Gastroesophageal sphincter (tissue), 4 donors: Measurements from ENCODE around the gene MCCD1. TPM values are rescaled to one million over a fixed set of nuclear protein-coding genes. Genes with fewer than 3 reads are reported as not detected.

Experiments
- ATAC-seq: fragments of 150-250 bp; one replicate; pipeline ENCODE4 v1.9.1; 2016; ENCODE audit warnings: mild to moderate bottlenecking, moderate library complexity
- H3K27ac ChIP-seq, 4 donors: fragments of 200-600 bp; sonication (generic) in 3 of 4; 1 replicate in 3 of 4; 2 replicates in 1 of 4; pipeline ENCODE4 v1.5.1; 2016 to 2019
- H3K27me3 ChIP-seq: fragments of 200-600 bp; sonication (generic); one replicate; pipeline ENCODE4 v1.5.1; 2019
- H3K36me3 ChIP-seq, 2 donors: fragments of 200-600 bp; sonication (generic); one replicate each; pipeline ENCODE4 v1.5.1; 2019; ENCODE audit warnings: control low read depth in 1 of 2
- H3K4me1 ChIP-seq, 3 donors: fragments of 200-600 bp; sonication (generic); 1 replicate in 2 of 3; 2 replicates in 1 of 3; pipeline ENCODE4 v1.5.1; 2016 to 2019; ENCODE audit warnings: control low read depth in 2 of 3
- H3K4me3 ChIP-seq, 2 donors: fragments of 200-600 bp; sonication (generic); one replicate each; pipeline ENCODE4 v1.5.1; 2019; ENCODE audit warnings: mild to moderate bottlenecking in 1 of 2, moderate library complexity in 1 of 2
- H3K9me3 ChIP-seq, 3 donors: fragments of 200-600 bp; sonication (generic); one replicate each; pipeline ENCODE4 v1.5.1; 2017 to 2019; ENCODE audit warnings: control low read depth in 2 of 3
- CTCF ChIP-seq, 4 experiments: fragments of 200-600 bp in 2 of 4; fragments of 450-650 bp in 2 of 4; sonication (generic) in 1 of 4; IDR thresholded peaks; one replicate each; pipeline ENCODE4 v1.5.1; 2017 to 2019; ENCODE audit warnings: antibody characterized with exemption in 4 of 4, mild to moderate bottlenecking in 2 of 4, moderate library complexity in 2 of 4
- EP300 ChIP-seq: sonication (generic); formaldehyde crosslinking; IDR thresholded peaks from one replicate; pipeline ENCODE4 v1.6.1; 2017; ENCODE audit warnings: antibody characterized with exemption, mild to moderate bottlenecking
- POLR2A ChIP-seq, 2 donors: fragments of 450-650 bp; IDR thresholded peaks; one replicate each; pipeline ENCODE4 v1.6.1; 2017; ENCODE audit warnings: antibody characterized with exemption in 2 of 2, mild to moderate bottlenecking in 2 of 2, moderate library complexity in 1 of 2
- POLR2AphosphoS5 ChIP-seq: sonication (generic); formaldehyde crosslinking; IDR thresholded peaks from one replicate; pipeline ENCODE4 v1.6.1; 2017; ENCODE audit warnings: antibody characterized with exemption
- WGBS, 2 donors: methylation state at CpG; one replicate each; pipeline ENCODE4 v1.1.5; 2018; ENCODE audit warnings: low coverage in 1 of 2; 5-methylcytosine and 5-hydroxymethylcytosine counted together
- total RNA-seq, 4 donors: library from RNA; depleted of rRNA; stranded (reverse); fragments of >200 nt; gene quantifications; one replicate each; pipeline ENCODE4 v1.1.0, GENCODE V29; 2016

Gene MCCD1
- total RNA-seq, 4 donors from 2014 or later: not detected

GRCh38 chr6:31568537-31568961, 39.8 kb downstream of the MCCD1 start:
- H3K27ac ChIP-seq: no peak overlapping the region
- H3K36me3 ChIP-seq: no peaks in the 10 kb centered on the region
- H3K4me1 ChIP-seq: no peaks in the 10 kb centered on the region
- TF ChIP-seq POLR2A (IDR thresholded peaks at IDR 0.05) (no peak), CTCF (IDR thresholded peaks at IDR 0.05) (no peak), POLR2AphosphoS5 (no peak), EP300 (no peak)
- H3K27me3 ChIP-seq: peaks cover 55% of the 10 kb centered on the region
- 71 to 77% methylated on average over 3 of the region's 3 CpGs for WGBS, 2 donors
- no peak overlapping the region for H3K4me3 ChIP-seq
- no peaks in the 10 kb centered on the region for H3K9me3 ChIP-seq
- ATAC-seq: no peak

- no peak for ATAC-seq
- Histone ChIP-seq H3K36me3 (no peaks in the 10 kb centered on the region), H3K4me1 (no peaks in the 10 kb centered on the region), H3K9me3 (no peaks in the 10 kb centered on the region), H3K27ac (no peak overlapping the region), H3K27me3 (peaks cover 55% of the 10 kb centered on the region), H3K4me3 (no peak overlapping the region)
- TF ChIP-seq EP300: no peak
- WGBS, 2 donors: 50 to 83% methylated on average over 1 of the region's 1 CpG
These were observed 41.2 kb downstream of the MCCD1 start for GRCh38 chr6:31569861-31570536.

- H3K27me3 ChIP-seq: peaks cover 40% of the 10 kb centered on the region
These were observed 43.5 kb downstream of the MCCD1 start, which contains the start of gene LTA for GRCh38 chr6:31572041-31572911. TSS of gene LTA (plus strand) at chr6:31572289. CDS start at chr6:31572743, 454 bp downstream.

GRCh38 chr6:31573239-31574105, 44.7 kb downstream of the MCCD1 start:
- no peak for ATAC-seq
- H3K9me3 ChIP-seq: no peaks in the 10 kb centered on the region
- WGBS, 2 donors: 85 to 100% methylated on average over 3 to 9 of the region's 9 CpGs
- no peak overlapping the region for H3K4me3 ChIP-seq
- peaks cover 29% of the 10 kb centered on the region for H3K27me3 ChIP-seq
- H3K4me1 ChIP-seq: no peaks in the 10 kb centered on the region
- H3K36me3 ChIP-seq: no peaks in the 10 kb centered on the region
- H3K27ac ChIP-seq: no peak overlapping the region
- TF ChIP-seq CTCF (IDR thresholded peaks at IDR 0.05) (no peak), EP300 (no peak), POLR2A (IDR thresholded peaks at IDR 0.05) (no peak), POLR2AphosphoS5 (no peak)

More at GRCh38 chr6:31572041-31572911, 43.5 kb downstream of the MCCD1 start, which contains the start of gene LTA:
- no peaks in the 10 kb centered on the region for H3K36me3 ChIP-seq
- WGBS, 2 donors: 72 to 83% methylated on average over 6 to 18 of the region's 27 CpGs
- H3K9me3 ChIP-seq: no peaks in the 10 kb centered on the region
- no peaks in the 10 kb centered on the region for H3K4me1 ChIP-seq
- no peak within 1 kb of the TSS for H3K27ac ChIP-seq
- no peak for ATAC-seq
- no peak within 1 kb of the TSS for H3K4me3 ChIP-seq
- no peak for TF ChIP-seq POLR2AphosphoS5
- TF ChIP-seq CTCF (IDR thresholded peaks at IDR 0.05): no peak
- no peak for TF ChIP-seq POLR2A (IDR thresholded peaks at IDR 0.05)
- TF ChIP-seq EP300: no peak
